22Rv1 (cell line): Measurements from ENCODE around the gene TMEM178B.

Source experiments
- ZFX ChIP-seq: fragments of 450-650 bp; IDR thresholded peaks from 2 replicates; pipeline ENCODE4 v1.6.1; 2017; ENCODE audit warnings: antibody characterized with exemption, borderline replicate concordance
- TF ChIP-seq, protein P1 (sequence below): fragments of 450-650 bp; IDR thresholded peaks from 2 replicates; pipeline ENCODE4 v1.5.1; 2017; ENCODE audit warnings: mild to moderate bottlenecking

- TF ChIP-seq, protein P1, sequence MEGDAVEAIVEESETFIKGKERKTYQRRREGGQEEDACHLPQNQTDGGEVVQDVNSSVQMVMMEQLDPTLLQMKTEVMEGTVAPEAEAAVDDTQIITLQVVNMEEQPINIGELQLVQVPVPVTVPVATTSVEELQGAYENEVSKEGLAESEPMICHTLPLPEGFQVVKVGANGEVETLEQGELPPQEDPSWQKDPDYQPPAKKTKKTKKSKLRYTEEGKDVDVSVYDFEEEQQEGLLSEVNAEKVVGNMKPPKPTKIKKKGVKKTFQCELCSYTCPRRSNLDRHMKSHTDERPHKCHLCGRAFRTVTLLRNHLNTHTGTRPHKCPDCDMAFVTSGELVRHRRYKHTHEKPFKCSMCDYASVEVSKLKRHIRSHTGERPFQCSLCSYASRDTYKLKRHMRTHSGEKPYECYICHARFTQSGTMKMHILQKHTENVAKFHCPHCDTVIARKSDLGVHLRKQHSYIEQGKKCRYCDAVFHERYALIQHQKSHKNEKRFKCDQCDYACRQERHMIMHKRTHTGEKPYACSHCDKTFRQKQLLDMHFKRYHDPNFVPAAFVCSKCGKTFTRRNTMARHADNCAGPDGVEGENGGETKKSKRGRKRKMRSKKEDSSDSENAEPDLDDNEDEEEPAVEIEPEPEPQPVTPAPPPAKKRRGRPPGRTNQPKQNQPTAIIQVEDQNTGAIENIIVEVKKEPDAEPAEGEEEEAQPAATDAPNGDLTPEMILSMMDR: no peak
- TF ChIP-seq ZFX: no peak
Observed at GRCh38 chr7:141181812-141182211, 107.9 kb downstream of the TMEM178B start.
